ENCODE measurements around the gene DCD.

- TF ChIP-seq CTCF (IDR thresholded peaks at IDR 0.05; ENCODE audit: poor library complexity, severe bottlenecking): no peak
- no peak for TF ChIP-seq POLR2AphosphoS5 (IDR thresholded peaks at IDR 0.05)
- TF ChIP-seq RAD21 (conservative IDR thresholded peaks at IDR 0.05): no peak
- no peak for TF ChIP-seq EP300 (conservative IDR thresholded peaks at IDR 0.05; ENCODE audit: poor library complexity, severe bottlenecking)
- no peak for TF ChIP-seq SMC3 (conservative IDR thresholded peaks at IDR 0.05; ENCODE audit: poor library complexity)
- TF ChIP-seq TAF1 (IDR thresholded peaks at IDR 0.05; ENCODE audit: low read depth): no peak
Observed at GRCh38 chr12:54678131-54678530, 30.0 kb upstream of the DCD start.
